Panc1 (cell line): Measurements from ENCODE around the gene CPEB2. TPM values are rescaled to one million over a fixed set of nuclear protein-coding genes. Genes with fewer than 3 reads are reported as not detected.

Experiments
- ATAC-seq: fragments of 200-7000 bp; cut with Tn5 transposase; 2 replicates; pipeline ENCODE4 v1.9.1; 2020; ENCODE audit warnings: mild to moderate bottlenecking, moderate library complexity
- BruUV-seq: library from RNA; stranded (reverse); fragments of 400-500 nt; replicated peaks from 2 replicates; lab custom pipeline; 2021; lab: Mats Ljungman, UMichigan
- CTCF ChIA-PET: fragments of 300-600 bp; sonication (Branson Sonifier 250); formaldehyde crosslinking; loops from one replicate; lab custom pipeline; 2022; ENCODE audit warnings: antibody characterized with exemption; lab: Charles Lee
- POLR2A ChIA-PET: fragments of 300-600 bp; sonication (Branson Sonifier 250); formaldehyde crosslinking; loops from one replicate; lab custom pipeline; 2022; ENCODE audit warnings: antibody characterized with exemption; lab: Charles Lee
- DNase-seq: peaks from one replicate; pipeline ENCODE4 v3.0.0-alpha.2; 2010; ENCODE audit warnings: low read depth, low spot score
- H3K27ac ChIP-seq: 2 replicates; pipeline ENCODE4 v1.5.1; 2011; ENCODE audit warnings: mild to moderate bottlenecking, low read length, inconsistent platforms
- H3K27me3 ChIP-seq: fragments of 200-500 bp; sonication (Bioruptor generic); 2 replicates; pipeline ENCODE4 v1.6.0; 2014; ENCODE audit warnings: low read length, inconsistent platforms; ENCODE audit not compliant: control insufficient read depth, insufficient read depth
- H3K36me3 ChIP-seq: fragments of 200-500 bp; sonication (Bioruptor generic); 2 replicates; pipeline ENCODE4 v1.5.1; 2014; ENCODE audit warnings: inconsistent platforms, mild to moderate bottlenecking, low read length, moderate library complexity; ENCODE audit not compliant: control insufficient read depth, insufficient read depth
- H3K4me1 ChIP-seq: 2 replicates; pipeline ENCODE4 v1.5.1; 2011; ENCODE audit warnings: inconsistent platforms, mild to moderate bottlenecking, low read length, moderate library complexity; ENCODE audit not compliant: control insufficient read depth, insufficient read depth
- H3K4me3 ChIP-seq, 2 experiments: 2 replicates each; pipeline ENCODE4 v1.5.1; 2011 to 2012; ENCODE audit warnings: low read depth in 2 of 2, low read length in 2 of 2, mild to moderate bottlenecking in 2 of 2, inconsistent platforms in 1 of 2, moderate library complexity in 1 of 2
- H3K9me3 ChIP-seq: fragments of 200-500 bp; sonication (Bioruptor generic); 2 replicates; pipeline ENCODE4 v1.5.1; 2014; ENCODE audit warnings: low read depth, mild to moderate bottlenecking, inconsistent platforms, low read length, moderate library complexity; ENCODE audit not compliant: control insufficient read depth, insufficient read depth
- POLR2AphosphoS5 ChIP-seq: IDR thresholded peaks from 2 replicates; pipeline ENCODE4 v1.6.1; 2012; ENCODE audit warnings: mild to moderate bottlenecking, low read depth, low read length, moderate library complexity
- SIN3A ChIP-seq: IDR thresholded peaks from 2 replicates; pipeline ENCODE4 v1.6.1; 2012; ENCODE audit warnings: low read depth, mild to moderate bottlenecking, low read length, moderate library complexity, borderline replicate concordance; ENCODE audit not compliant: insufficient read depth
- TCF7L2 ChIP-seq: IDR thresholded peaks from 2 replicates; pipeline ENCODE4 v1.6.1; 2011; ENCODE audit warnings: mild to moderate bottlenecking, low read depth, low read length, inconsistent platforms
- in situ Hi-C: cut with HindIII; loops from 2 replicates; pipeline ENCODE4 v1.10.0; 2016; ENCODE audit warnings: low sequenced_read_pairs, low pct_unique_long_range_greater_than_20kb
- intact Hi-C: fragments of 100-400 bp; cut with micrococcal nuclease; formaldehyde crosslinking; loops from one replicate; pipeline ENCODE4 v1.10.0; 2022; ENCODE audit not compliant: unreplicated experiment
- total RNA-seq: library from RNA; stranded (reverse); gene quantifications from one replicate; pipeline ENCODE4 v1.2.1, GENCODE V29; 2021; ENCODE audit not compliant: unreplicated experiment
- TF ChIP-seq, protein P1 (sequence below), 2 experiments: IDR thresholded peaks; 2 replicates each; pipeline ENCODE4 v1.6.1; 2011 to 2012; ENCODE audit warnings: low read depth in 2 of 2, control low read depth in 1 of 2, low read length in 1 of 2, mild to moderate bottlenecking in 1 of 2, moderate library complexity in 1 of 2; ENCODE audit not compliant: insufficient read depth in 1 of 2
- TF ChIP-seq, protein P2 (sequence below): fragments of 450-650 bp; IDR thresholded peaks from 2 replicates; pipeline ENCODE4 v1.5.1; 2017; ENCODE audit warnings: mild to moderate bottlenecking

CPEB2 gene
- total RNA-seq, 1 experiment from 2014 or later = 7.2 TPM

DNA sequence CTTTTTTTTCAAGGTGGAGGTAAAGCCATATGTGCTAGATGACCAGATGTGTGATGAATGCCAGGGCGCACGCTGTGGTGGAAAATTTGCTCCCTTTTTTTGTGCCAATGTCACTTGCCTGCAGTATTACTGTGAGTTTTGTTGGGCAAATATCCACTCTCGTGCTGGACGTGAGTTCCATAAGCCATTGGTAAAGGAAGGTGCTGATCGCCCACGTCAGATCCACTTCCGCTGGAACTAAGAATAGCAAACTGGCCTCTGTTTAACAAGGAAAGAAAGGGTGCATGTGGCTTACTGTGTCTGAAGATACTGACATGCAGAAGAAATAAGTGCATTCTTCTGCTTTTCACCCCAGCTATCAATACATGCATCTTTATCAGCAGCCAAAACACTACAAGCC is 63.9 kb downstream of the CPEB2 start:
- ATAC-seq (no peak), DNase-seq (no peak)
- no TSS peak for BruUV-seq
- Histone ChIP-seq H3K9me3 (no peaks in the 10 kb centered on the region), H3K4me1 (no peaks in the 10 kb centered on the region), H3K27ac (no peak overlapping the region), H3K27me3 (no peaks in the 10 kb centered on the region), H3K4me3 (no peak overlapping the region), H3K36me3 (no peaks in the 10 kb centered on the region; the same call in 1 of the 2 replicates)
- no peak for TF ChIP-seq POLR2AphosphoS5
- TF ChIP-seq SIN3A = no peak
- TF ChIP-seq, protein P1, sequence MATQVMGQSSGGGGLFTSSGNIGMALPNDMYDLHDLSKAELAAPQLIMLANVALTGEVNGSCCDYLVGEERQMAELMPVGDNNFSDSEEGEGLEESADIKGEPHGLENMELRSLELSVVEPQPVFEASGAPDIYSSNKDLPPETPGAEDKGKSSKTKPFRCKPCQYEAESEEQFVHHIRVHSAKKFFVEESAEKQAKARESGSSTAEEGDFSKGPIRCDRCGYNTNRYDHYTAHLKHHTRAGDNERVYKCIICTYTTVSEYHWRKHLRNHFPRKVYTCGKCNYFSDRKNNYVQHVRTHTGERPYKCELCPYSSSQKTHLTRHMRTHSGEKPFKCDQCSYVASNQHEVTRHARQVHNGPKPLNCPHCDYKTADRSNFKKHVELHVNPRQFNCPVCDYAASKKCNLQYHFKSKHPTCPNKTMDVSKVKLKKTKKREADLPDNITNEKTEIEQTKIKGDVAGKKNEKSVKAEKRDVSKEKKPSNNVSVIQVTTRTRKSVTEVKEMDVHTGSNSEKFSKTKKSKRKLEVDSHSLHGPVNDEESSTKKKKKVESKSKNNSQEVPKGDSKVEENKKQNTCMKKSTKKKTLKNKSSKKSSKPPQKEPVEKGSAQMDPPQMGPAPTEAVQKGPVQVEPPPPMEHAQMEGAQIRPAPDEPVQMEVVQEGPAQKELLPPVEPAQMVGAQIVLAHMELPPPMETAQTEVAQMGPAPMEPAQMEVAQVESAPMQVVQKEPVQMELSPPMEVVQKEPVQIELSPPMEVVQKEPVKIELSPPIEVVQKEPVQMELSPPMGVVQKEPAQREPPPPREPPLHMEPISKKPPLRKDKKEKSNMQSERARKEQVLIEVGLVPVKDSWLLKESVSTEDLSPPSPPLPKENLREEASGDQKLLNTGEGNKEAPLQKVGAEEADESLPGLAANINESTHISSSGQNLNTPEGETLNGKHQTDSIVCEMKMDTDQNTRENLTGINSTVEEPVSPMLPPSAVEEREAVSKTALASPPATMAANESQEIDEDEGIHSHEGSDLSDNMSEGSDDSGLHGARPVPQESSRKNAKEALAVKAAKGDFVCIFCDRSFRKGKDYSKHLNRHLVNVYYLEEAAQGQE (IDR thresholded peaks at IDR 0.05; ENCODE audit: insufficient read depth in 1 of 2, low read depth in 2 of 2, low read length in 1 of 2) = no peak
- TF ChIP-seq, protein P2, sequence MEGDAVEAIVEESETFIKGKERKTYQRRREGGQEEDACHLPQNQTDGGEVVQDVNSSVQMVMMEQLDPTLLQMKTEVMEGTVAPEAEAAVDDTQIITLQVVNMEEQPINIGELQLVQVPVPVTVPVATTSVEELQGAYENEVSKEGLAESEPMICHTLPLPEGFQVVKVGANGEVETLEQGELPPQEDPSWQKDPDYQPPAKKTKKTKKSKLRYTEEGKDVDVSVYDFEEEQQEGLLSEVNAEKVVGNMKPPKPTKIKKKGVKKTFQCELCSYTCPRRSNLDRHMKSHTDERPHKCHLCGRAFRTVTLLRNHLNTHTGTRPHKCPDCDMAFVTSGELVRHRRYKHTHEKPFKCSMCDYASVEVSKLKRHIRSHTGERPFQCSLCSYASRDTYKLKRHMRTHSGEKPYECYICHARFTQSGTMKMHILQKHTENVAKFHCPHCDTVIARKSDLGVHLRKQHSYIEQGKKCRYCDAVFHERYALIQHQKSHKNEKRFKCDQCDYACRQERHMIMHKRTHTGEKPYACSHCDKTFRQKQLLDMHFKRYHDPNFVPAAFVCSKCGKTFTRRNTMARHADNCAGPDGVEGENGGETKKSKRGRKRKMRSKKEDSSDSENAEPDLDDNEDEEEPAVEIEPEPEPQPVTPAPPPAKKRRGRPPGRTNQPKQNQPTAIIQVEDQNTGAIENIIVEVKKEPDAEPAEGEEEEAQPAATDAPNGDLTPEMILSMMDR = no peak
- TF ChIP-seq TCF7L2 = no peak
- intact Hi-C loops (no loop called here), in situ Hi-C loops (no loop called here)
- ChIA-PET POLR2A (no interaction called here), CTCF (no interaction called here)

DNA sequence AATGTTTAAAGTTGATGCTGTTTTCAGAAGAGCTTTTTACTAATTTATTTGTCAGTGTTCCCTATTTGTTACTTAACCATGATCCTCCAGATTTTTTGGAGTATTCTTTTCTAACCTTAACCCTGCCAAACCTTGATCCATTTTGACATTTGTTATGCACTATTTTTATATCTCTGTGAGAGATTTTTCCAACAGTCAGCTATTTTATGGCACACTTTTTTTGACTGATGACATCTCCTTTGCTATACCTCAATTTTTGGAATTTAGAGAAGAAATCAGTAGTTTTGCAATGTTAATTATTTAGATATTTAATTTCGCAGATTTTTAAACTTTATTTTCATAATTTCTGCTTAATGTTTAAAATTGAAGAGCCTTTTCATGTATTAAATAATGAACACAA is 66.0 kb downstream of the CPEB2 start:
- H3K4me1 ChIP-seq = no peaks in the 10 kb centered on the region
- ChIA-PET CTCF (no interaction called here), POLR2A (no interaction called here)
- no peak overlapping the region for H3K4me3 ChIP-seq
- H3K36me3 ChIP-seq = no peaks in the 10 kb centered on the region; the same call in 1 of the 2 replicates
- no TSS peak for BruUV-seq
- no peaks in the 10 kb centered on the region for H3K9me3 ChIP-seq
- intact Hi-C loops (no loop called here), in situ Hi-C loops (no loop called here)
- H3K27ac ChIP-seq = no peak overlapping the region
- no peaks in the 10 kb centered on the region for H3K27me3 ChIP-seq
- DNase-seq (no peak), ATAC-seq (no peak)
- TF ChIP-seq, protein P1 (IDR thresholded peaks at IDR 0.05; ENCODE audit: insufficient read depth in 1 of 2, low read depth in 2 of 2, low read length in 1 of 2) = no peak
- no peak for TF ChIP-seq TCF7L2
- no peak for TF ChIP-seq SIN3A
- TF ChIP-seq, protein P2 = no peak
- TF ChIP-seq POLR2AphosphoS5 = no peak
